Esophagus squamous epithelium (tissue), 4 donors: ENCODE data around the gene SPNS2.

Experiments
- POLR2A ChIP-seq, 4 donors: fragments of 450-650 bp; IDR thresholded peaks; one replicate each; pipeline ENCODE4 v1.6.1; 2017; ENCODE audit warnings: antibody characterized with exemption in 4 of 4, mild to moderate bottlenecking in 4 of 4, moderate library complexity in 3 of 4
- TF ChIP-seq, protein P1 (sequence below), 6 experiments: fragments of 450-650 bp in 4 of 6; fragments of 200-600 bp in 2 of 6; sonication (generic) in 2 of 6; IDR thresholded peaks; one replicate each; pipeline ENCODE4 v1.5.1; 2016 to 2019; ENCODE audit warnings: antibody characterized with exemption in 6 of 6, mild to moderate bottlenecking in 4 of 6, moderate library complexity in 4 of 6

DNA sequence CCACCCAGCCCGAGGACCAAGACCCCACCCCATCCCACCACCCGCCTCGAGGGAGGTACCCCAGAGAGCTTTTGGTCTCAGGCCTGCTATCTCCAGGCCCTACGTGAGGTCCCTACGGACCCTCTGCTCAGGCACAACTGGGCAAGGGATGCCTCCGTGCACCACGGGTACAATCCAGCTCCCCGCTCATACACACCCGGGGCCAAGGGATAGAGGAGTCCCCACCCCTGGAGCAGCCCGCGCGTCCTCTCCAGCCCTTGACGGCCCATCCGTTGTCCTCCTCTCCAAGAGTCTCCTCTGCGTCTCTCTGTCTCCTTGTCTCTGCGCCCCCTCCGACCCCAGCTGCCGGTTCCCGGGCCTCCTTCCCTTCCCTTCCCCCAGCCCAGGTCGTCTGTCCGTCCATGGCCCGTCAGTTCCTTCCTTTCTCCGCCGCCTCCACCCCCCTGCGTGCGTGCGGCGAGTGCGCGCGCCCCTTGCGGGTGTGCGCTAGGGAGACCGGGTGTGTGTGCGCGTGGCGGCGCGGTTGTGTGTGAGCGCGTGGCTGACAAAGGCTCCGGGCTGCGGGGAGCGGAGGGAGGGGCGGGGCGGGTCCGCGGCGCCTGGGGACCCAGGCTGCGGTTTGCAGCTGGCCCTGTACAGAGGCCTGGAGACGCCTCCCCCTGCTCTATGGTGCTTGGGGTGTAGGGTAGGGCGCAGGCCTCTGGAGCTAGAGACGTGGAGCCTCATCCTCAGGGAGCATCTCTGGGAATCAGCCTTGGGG, 930 bp downstream of the SPNS2 start:
- TF ChIP-seq, protein P1, sequence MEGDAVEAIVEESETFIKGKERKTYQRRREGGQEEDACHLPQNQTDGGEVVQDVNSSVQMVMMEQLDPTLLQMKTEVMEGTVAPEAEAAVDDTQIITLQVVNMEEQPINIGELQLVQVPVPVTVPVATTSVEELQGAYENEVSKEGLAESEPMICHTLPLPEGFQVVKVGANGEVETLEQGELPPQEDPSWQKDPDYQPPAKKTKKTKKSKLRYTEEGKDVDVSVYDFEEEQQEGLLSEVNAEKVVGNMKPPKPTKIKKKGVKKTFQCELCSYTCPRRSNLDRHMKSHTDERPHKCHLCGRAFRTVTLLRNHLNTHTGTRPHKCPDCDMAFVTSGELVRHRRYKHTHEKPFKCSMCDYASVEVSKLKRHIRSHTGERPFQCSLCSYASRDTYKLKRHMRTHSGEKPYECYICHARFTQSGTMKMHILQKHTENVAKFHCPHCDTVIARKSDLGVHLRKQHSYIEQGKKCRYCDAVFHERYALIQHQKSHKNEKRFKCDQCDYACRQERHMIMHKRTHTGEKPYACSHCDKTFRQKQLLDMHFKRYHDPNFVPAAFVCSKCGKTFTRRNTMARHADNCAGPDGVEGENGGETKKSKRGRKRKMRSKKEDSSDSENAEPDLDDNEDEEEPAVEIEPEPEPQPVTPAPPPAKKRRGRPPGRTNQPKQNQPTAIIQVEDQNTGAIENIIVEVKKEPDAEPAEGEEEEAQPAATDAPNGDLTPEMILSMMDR (IDR thresholded peaks at IDR 0.05): no peak
- peak in 1 of 4 donors; percentile 17 for TF ChIP-seq POLR2A (IDR thresholded peaks at IDR 0.05)
